Kidney (tissue), 14 donors: ENCODE results near the gene SEC63. TPM values are rescaled to one million over a fixed set of nuclear protein-coding genes. Genes with fewer than 3 reads are reported as not detected.
"Not testable (repeated sequence)": the region's sequence is repeated elsewhere in the genome, so short reads cannot be mapped to it uniquely, and the experiment has no call there.

Source experiments
- DNase-seq, 5 donors: peaks; one replicate each; pipeline ENCODE4 v3.0.0-alpha.2; 2013 to 2020
- FAIRE-seq: peaks from 2 replicates; lab custom pipeline; 2012; peaks lifted over from hg19 to GRCh38; lab: Jason Lieb, UNC
- H3K27ac ChIP-seq, 2 donors: one replicate each; pipeline ENCODE4 v1.7.0; 2013; ENCODE audit warnings: low read depth in 2 of 2, low read length in 2 of 2, inconsistent platforms in 1 of 2
- H3K27me3 ChIP-seq: one replicate; pipeline ENCODE4 v1.7.1; 2013; ENCODE audit warnings: low read length, inconsistent platforms; ENCODE audit not compliant: control insufficient read depth, insufficient read depth
- H3K36me3 ChIP-seq, 3 donors: one replicate each; pipeline versions ENCODE4 v1.7.0 to v1.7.1; 2013; ENCODE audit warnings: low read length in 3 of 3, control low read depth in 1 of 3, inconsistent platforms in 1 of 3; ENCODE audit not compliant: insufficient read depth in 3 of 3, control insufficient read depth in 2 of 3
- H3K4me1 ChIP-seq, 3 donors: one replicate each; pipeline versions ENCODE4 v1.7.0 to v1.7.1; 2013; ENCODE audit warnings: low read length in 3 of 3, inconsistent platforms in 1 of 3, low read depth in 1 of 3; ENCODE audit not compliant: control insufficient read depth in 2 of 3, insufficient read depth in 2 of 3
- H3K4me3 ChIP-seq, 3 donors: one replicate each; pipeline versions ENCODE4 v1.7.0 to v1.8.1; 2013; ENCODE audit warnings: low read length in 3 of 3, control low read depth in 1 of 3, inconsistent platforms in 1 of 3
- H3K9ac ChIP-seq, 3 donors: one replicate each; pipeline versions ENCODE4 v1.7.0 to v1.7.1; 2013; ENCODE audit warnings: low read length in 3 of 3, control low read depth in 1 of 3, inconsistent platforms in 1 of 3
- H3K9me3 ChIP-seq, 3 donors: one replicate each; pipeline versions ENCODE4 v1.7.0 to v1.7.1; 2013; ENCODE audit warnings: low read length in 3 of 3, control low read depth in 1 of 3, inconsistent platforms in 1 of 3; ENCODE audit not compliant: control insufficient read depth in 2 of 3, insufficient read depth in 1 of 3
- CTCF ChIP-seq: IDR thresholded peaks from 3 replicates; pipeline ENCODE4 v1.5.1; 2012; ENCODE audit warnings: mild to moderate bottlenecking, moderate library complexity, borderline replicate concordance; ENCODE audit not compliant: insufficient read depth; ENCODE audit errors: extremely low read depth
- intact Hi-C: fragments of 100-400 bp; cut with DNase I; formaldehyde crosslinking; loops from one replicate; pipeline ENCODE4 v1.11.1; 2022
- polyA plus RNA-seq: library from polyadenylated mRNA; stranded (reverse); fragments of 350-450 nt; fragmentation: Illumina TruSeq; extraction: RNeasy Lipid Tissue Mini Kit (QIAGEN cat#74804); gene quantifications from one replicate; pipeline ENCODE4 v1.2.3, GENCODE V29; 2014; ENCODE audit warnings: low read depth, low replicate concordance; ENCODE audit not compliant: insufficient read depth
- total RNA-seq: library from RNA; stranded (reverse); fragmentation: NEBNext Ultra II Directional; extraction: Animal tissue kit (Norgen Biotek cat#: 25700); gene quantifications from one replicate; pipeline ENCODE4 v1.2.1, GENCODE V29; 2021
- donor health status: control.
- donor health status: control.
- donor health status: control.
- donor health status: control.
- donor health status: control.
- donor health status: DM: yes; HTN: yes; CAD: no.
- donor health status: Normal renal cell carcinoma (clear cell type).

Gene SEC63
- total and polyA plus RNA-seq, 2 donors from 2014 or later: 31.4 to 88.8 TPM

- peaks cover 0 to under 1% (median 0%) of the 10 kb centered on the region in 3 donors for H3K9me3 ChIP-seq
- no peak overlapping the region for H3K27ac ChIP-seq
- peaks cover 5 to 32% (median 12%) of the 10 kb centered on the region in 3 donors for H3K36me3 ChIP-seq
- FAIRE-seq: no peak
- no peak for TF ChIP-seq CTCF
- H3K4me1 ChIP-seq: no peaks in the 10 kb centered on the region
- no peak for DNase-seq
- H3K27me3 ChIP-seq: no peaks in the 10 kb centered on the region
- no peak overlapping the region for H3K9ac ChIP-seq
- no peak overlapping the region for H3K4me3 ChIP-seq
- intact Hi-C loops: no loop called here
Observed at GRCh38 chr6:107911692-107912091, 46.3 kb downstream of the SEC63 start.

- Histone ChIP-seq H3K27ac (no peak overlapping the region), H3K9me3 (no peaks in the 10 kb centered on the region), H3K36me3 (peaks cover 11 to 37% (median 16%) of the 10 kb centered on the region in 3 donors), H3K27me3 (no peaks in the 10 kb centered on the region), H3K4me1 (no peaks in the 10 kb centered on the region), H3K4me3 (no peak overlapping the region), H3K9ac (no peak overlapping the region)
- FAIRE-seq (no peak), DNase-seq (no peak)
- intact Hi-C loops: no loop called here
- TF ChIP-seq CTCF: no peak
Observed at GRCh38 chr6:107894809-107895396, 63.1 kb downstream of the SEC63 start.

GRCh38 chr6:107890431-107890830 lies 67.6 kb downstream of the SEC63 start:
- H3K4me1 ChIP-seq, H3K9ac ChIP-seq, H3K4me3 ChIP-seq, DNase-seq, intact Hi-C loops, H3K27me3 ChIP-seq, H3K9me3 ChIP-seq, FAIRE-seq, H3K27ac ChIP-seq: not testable (repeated sequence)
- H3K36me3 ChIP-seq: peaks cover 9 to 37% (median 14%) of the 10 kb centered on the region in 3 donors

GRCh38 chr6:107885950-107886349 lies 72.1 kb downstream of the SEC63 start:
- H3K9ac ChIP-seq, FAIRE-seq, intact Hi-C loops: not testable (repeated sequence)

More at GRCh38 chr6:107885950-107886349, 72.1 kb downstream of the SEC63 start:
- not testable (repeated sequence) for H3K9me3 ChIP-seq, DNase-seq, H3K4me1 ChIP-seq, H3K27ac ChIP-seq, H3K36me3 ChIP-seq, H3K27me3 ChIP-seq, H3K4me3 ChIP-seq
